Measurements from ENCODE around the gene NEK9.
A peak's percentile ranks its signal among the peaks of the same experiment; 100 is the strongest.

The NEK9 gene

GRCh38 chr14:75059642-75060041 is 67.2 kb downstream of the NEK9 start:
- H3K4me3 Mint-ChIP-seq, result no peak overlapping the region
- peaks cover 16% of the 10 kb centered on the region for H3K4me1 Mint-ChIP-seq
- H3K36me3 Mint-ChIP-seq (ENCODE audit: low read depth), result peaks cover 59% of the 10 kb centered on the region
- H3K27ac Mint-ChIP-seq, result no peak overlapping the region
- H3K27me3 Mint-ChIP-seq (ENCODE audit: low read depth, poor library complexity), result peaks cover 2% of the 10 kb centered on the region
- TF ChIP-seq, protein P1, sequence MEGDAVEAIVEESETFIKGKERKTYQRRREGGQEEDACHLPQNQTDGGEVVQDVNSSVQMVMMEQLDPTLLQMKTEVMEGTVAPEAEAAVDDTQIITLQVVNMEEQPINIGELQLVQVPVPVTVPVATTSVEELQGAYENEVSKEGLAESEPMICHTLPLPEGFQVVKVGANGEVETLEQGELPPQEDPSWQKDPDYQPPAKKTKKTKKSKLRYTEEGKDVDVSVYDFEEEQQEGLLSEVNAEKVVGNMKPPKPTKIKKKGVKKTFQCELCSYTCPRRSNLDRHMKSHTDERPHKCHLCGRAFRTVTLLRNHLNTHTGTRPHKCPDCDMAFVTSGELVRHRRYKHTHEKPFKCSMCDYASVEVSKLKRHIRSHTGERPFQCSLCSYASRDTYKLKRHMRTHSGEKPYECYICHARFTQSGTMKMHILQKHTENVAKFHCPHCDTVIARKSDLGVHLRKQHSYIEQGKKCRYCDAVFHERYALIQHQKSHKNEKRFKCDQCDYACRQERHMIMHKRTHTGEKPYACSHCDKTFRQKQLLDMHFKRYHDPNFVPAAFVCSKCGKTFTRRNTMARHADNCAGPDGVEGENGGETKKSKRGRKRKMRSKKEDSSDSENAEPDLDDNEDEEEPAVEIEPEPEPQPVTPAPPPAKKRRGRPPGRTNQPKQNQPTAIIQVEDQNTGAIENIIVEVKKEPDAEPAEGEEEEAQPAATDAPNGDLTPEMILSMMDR (IDR thresholded peaks at IDR 0.05), result no peak
- DNase-seq, result no peak
- peaks cover 28% of the 10 kb centered on the region for H3K9me3 Mint-ChIP-seq

DNA sequence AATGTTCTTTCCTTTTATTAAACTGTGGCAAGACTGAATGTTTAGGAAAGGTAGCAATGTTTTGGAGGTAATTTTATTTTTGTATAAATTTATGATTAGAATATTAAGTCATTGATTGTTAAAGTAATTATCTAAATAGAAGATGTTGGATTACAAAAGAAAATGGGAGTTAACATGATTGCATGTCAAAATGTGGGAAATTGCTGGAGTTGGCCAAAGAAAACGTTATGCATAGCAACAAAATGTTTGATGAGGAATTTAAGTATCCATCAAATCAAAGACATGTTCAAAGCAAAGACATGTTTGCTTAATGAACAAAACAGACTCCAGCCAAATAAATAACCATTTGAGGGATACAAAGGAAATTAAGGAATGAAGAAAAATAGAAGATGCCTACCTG is 72.4 kb downstream of the NEK9 start:
- no peak overlapping the region for H3K27ac Mint-ChIP-seq
- peaks cover 6% of the 10 kb centered on the region for H3K4me1 Mint-ChIP-seq
- peaks cover 3% of the 10 kb centered on the region for H3K27me3 Mint-ChIP-seq (ENCODE audit: low read depth, poor library complexity)
- H3K4me3 Mint-ChIP-seq, result no peak overlapping the region
- DNase-seq, result no peak
- H3K9me3 Mint-ChIP-seq, result peaks cover 29% of the 10 kb centered on the region
- TF ChIP-seq, protein P1 (IDR thresholded peaks at IDR 0.05), result no peak
- peaks cover 56% of the 10 kb centered on the region for H3K36me3 Mint-ChIP-seq (ENCODE audit: low read depth)

GRCh38 chr14:75053396-75054291 is 73.2 kb downstream of the NEK9 start:
- Mint-ChIP-seq H3K4me1 (peaks cover 6% of the 10 kb centered on the region), H3K4me3 (no peak overlapping the region), H3K9me3 (peaks cover 26% of the 10 kb centered on the region), H3K27ac (no peak overlapping the region), H3K27me3 (ENCODE audit: low read depth, poor library complexity) (peaks cover 6% of the 10 kb centered on the region), H3K36me3 (ENCODE audit: low read depth) (peaks cover 56% of the 10 kb centered on the region)
- no peak for DNase-seq
- TF ChIP-seq, protein P1 (IDR thresholded peaks at IDR 0.05), result no peak

- Mint-ChIP-seq H3K27ac (peak overlapping the region; percentile 85), H3K27me3 (ENCODE audit: low read depth, poor library complexity) (peaks cover 6% of the 10 kb centered on the region), H3K4me3 (peak overlapping the region; percentile 87), H3K36me3 (ENCODE audit: low read depth) (peaks cover 62% of the 10 kb centered on the region), H3K9me3 (peaks cover 42% of the 10 kb centered on the region), H3K4me1 (peaks cover 6% of the 10 kb centered on the region)
- TF ChIP-seq, protein P1 (IDR thresholded peaks at IDR 0.05), result no peak
- no peak for DNase-seq
These were observed 75.3 kb downstream of the NEK9 start for GRCh38 chr14:75051556-75051899.

DNA sequence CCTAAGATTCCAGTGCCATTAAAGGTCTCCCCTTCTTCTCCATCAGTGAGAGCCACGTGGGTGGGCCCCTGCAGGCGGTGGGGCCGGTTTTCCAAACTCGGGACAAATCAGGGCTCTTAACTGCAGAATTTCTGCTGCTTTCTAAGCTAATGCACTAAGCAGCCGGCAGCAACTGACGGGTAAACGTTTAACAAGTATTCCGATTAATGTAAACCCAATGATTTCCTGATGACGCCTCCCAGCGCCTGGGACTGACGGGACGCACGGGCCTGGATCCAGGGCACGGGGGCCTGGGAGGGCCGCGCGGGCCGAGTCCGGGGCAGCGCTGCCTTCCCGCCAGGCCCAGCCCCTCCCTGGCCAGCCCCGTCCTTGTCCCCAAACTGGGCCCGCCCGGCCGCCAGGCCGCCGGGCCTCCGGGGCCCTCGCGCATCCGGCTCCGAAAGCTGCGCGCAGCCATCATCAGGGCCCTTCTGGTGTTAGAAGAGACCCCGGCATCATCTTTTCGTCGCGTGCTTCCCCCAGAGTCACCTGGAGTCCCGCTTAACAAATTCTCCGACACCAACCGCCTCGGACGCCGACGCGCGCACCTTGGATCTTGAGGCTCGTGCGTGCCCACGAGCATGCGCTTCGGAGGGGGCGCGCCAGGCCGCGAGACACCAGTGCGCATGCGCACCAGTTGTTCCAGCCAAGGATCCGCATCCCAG is 75.8 kb downstream of the NEK9 start, which contains the start of gene MLH3:
MLH3 (minus strand) TSS at position 616 of the 704 bp plus-strand sequence. CDS start 1,812 bp downstream, outside the sequence.
- peak within 1 kb of the TSS; percentile 87 for H3K4me3 Mint-ChIP-seq
- DNase-seq, result peak; percentile 86

More for the DNA sequence above, 75.8 kb downstream of the NEK9 start, which contains the start of gene MLH3:
- TF ChIP-seq, protein P1 (IDR thresholded peaks at IDR 0.05), result no peak
- Mint-ChIP-seq H3K9me3 (peaks cover 45% of the 10 kb centered on the region), H3K27me3 (ENCODE audit: low read depth, poor library complexity) (peaks cover 6% of the 10 kb centered on the region), H3K27ac (peak within 1 kb of the TSS; percentile 85), H3K36me3 (ENCODE audit: low read depth) (peaks cover 62% of the 10 kb centered on the region), H3K4me1 (peaks cover 6% of the 10 kb centered on the region)

All from nephron progenitor cell (in vitro differentiated cells).